HL-60 (cell line): ENCODE data around the gene ACBD5.

Experiments used
- CTCF ChIP-seq: IDR thresholded peaks from one replicate; pipeline ENCODE4 v1.5.1; 2011; ENCODE audit warnings: low read length, control low read depth, inconsistent platforms; ENCODE audit not compliant: insufficient read depth
- GABPA ChIP-seq: IDR thresholded peaks from 2 replicates; pipeline ENCODE4 v1.6.1; 2012; ENCODE audit warnings: low read depth
- POLR2AphosphoS5 ChIP-seq: IDR thresholded peaks from 2 replicates; pipeline ENCODE4 v1.6.1; 2012; ENCODE audit warnings: low read depth
- REST ChIP-seq: IDR thresholded peaks from 2 replicates; pipeline ENCODE4 v1.6.1; 2012; ENCODE audit warnings: low read depth; ENCODE audit not compliant: insufficient replicate concordance

DNA sequence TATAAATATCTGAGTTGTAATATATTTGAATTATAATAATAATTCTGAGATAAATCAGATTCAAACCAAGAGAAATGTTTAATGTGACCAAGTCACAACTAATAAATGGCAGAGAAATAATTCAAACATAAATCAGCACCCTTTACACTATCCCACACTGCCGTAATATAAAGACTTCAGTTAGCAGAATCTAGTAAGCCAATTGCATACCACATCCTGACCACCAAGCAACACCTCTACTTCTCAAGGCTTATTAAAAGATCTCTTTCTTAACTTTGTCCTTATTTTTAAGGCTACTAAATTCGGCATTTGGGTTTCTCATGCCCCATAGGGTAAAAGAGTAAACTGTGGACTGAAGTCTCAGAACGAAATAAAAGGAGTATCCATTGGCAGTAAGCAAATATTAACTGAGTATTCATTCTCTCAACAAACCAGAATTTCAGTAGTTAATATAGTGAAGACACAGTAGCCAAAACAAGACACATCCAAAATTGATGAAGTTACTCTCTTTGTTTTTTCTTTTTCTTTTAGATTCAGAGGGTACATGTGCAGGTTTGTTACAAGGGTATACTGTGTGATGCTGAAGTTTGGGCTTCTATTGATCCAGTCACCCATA is 14.8 kb downstream of the ACBD5 start:
- no peak for TF ChIP-seq CTCF
- no peak for TF ChIP-seq REST
- no peak for TF ChIP-seq POLR2AphosphoS5
- TF ChIP-seq GABPA, result no peak
